Cardiac septum (tissue), 1 donor: ENCODE results near the gene PRR35. TPM values are rescaled to one million over a fixed set of nuclear protein-coding genes. Genes with fewer than 3 reads are reported as not detected.

Experiments
- DNase-seq: peaks from one replicate; pipeline ENCODE4 v3.0.0-alpha.2; 2020; ENCODE audit warnings: low spot score
- intact Hi-C: fragments of 100-400 bp; cut with DNase I; formaldehyde crosslinking; loops from one replicate; pipeline ENCODE4 v1.14.0; 2022
- long read RNA-seq: library from polyadenylated mRNA; unstranded; transcript quantifications from one replicate; pipeline ENCODE4 v2.0.0, GENCODE V29; 2021
- total RNA-seq: library from RNA; stranded (reverse); fragmentation: NEBNext Ultra II Directional; extraction: Animal tissue kit (Norgen Biotek cat#: 25700); gene quantifications from one replicate; pipeline ENCODE4 v1.2.1, GENCODE V29; 2021
- donor health status: DM: no; HTN: no; CAD: no.

PRR35 gene
- not detected for total RNA-seq
- long read RNA-seq = 0 reads

GRCh38 chr16:560204-560700 lies at the start of gene PRR35:
TSS of gene PRR35 (plus strand) at chr16:560394. CDS start at chr16:563295, 2,901 bp downstream.
- no peak for DNase-seq
- intact Hi-C loops = no loop called here

GRCh38 chr16:512802-513201 lies 47.4 kb upstream of the PRR35 start:
- intact Hi-C loops = no loop called here
- no peak for DNase-seq

- DNase-seq = no peak
- intact Hi-C loops = no loop called here
Measured at GRCh38 chr16:513950-514349, 46.2 kb upstream of the PRR35 start.

- DNase-seq = no peak
- intact Hi-C loops = no loop called here
Measured at GRCh38 chr16:515175-515938, 44.8 kb upstream of the PRR35 start.

- DNase-seq = no peak
- intact Hi-C loops = no loop called here
Measured at GRCh38 chr16:515939-516226, 44.3 kb upstream of the PRR35 start.

GRCh38 chr16:516301-516700 lies 43.9 kb upstream of the PRR35 start:
- no peak for DNase-seq
- intact Hi-C loops = no loop called here

GRCh38 chr16:518858-519257 lies 41.3 kb upstream of the PRR35 start:
- intact Hi-C loops = no loop called here

GRCh38 chr16:519425-519824 lies 40.8 kb upstream of the PRR35 start:
- intact Hi-C loops = no loop called here
- no peak for DNase-seq

More at GRCh38 chr16:518858-519257, 41.3 kb upstream of the PRR35 start:
- DNase-seq = no peak

GRCh38 chr16:519841-520687 lies 40.1 kb upstream of the PRR35 start:
- intact Hi-C loops = no loop called here

GRCh38 chr16:520847-521246 lies 39.3 kb upstream of the PRR35 start:
- intact Hi-C loops = no loop called here

More at GRCh38 chr16:519841-520687, 40.1 kb upstream of the PRR35 start:
- DNase-seq = no peak

GRCh38 chr16:521381-522210 lies 38.6 kb upstream of the PRR35 start:
- DNase-seq = no peak
- intact Hi-C loops = no loop called here

More at GRCh38 chr16:520847-521246, 39.3 kb upstream of the PRR35 start:
- DNase-seq = no peak

GRCh38 chr16:522320-523096 lies 37.7 kb upstream of the PRR35 start:
- DNase-seq = no peak
- intact Hi-C loops = no loop called here

- no peak for DNase-seq
- intact Hi-C loops = no loop called here
Measured at GRCh38 chr16:523097-523741, 37.0 kb upstream of the PRR35 start.

GRCh38 chr16:524274-525040 lies 35.7 kb upstream of the PRR35 start:
- intact Hi-C loops = no loop called here
- DNase-seq = no peak

GRCh38 chr16:525123-525519 lies 35.1 kb upstream of the PRR35 start:
- intact Hi-C loops = no loop called here
- DNase-seq = no peak

GRCh38 chr16:525520-526180 lies 34.5 kb upstream of the PRR35 start:
- intact Hi-C loops = no loop called here
- DNase-seq = no peak

- intact Hi-C loops = no loop called here
Measured at GRCh38 chr16:526181-527014, 33.8 kb upstream of the PRR35 start.

More at GRCh38 chr16:526181-527014, 33.8 kb upstream of the PRR35 start:
- no peak for DNase-seq
